HepG2 (cell line): ENCODE measurements around the gene NKX3-2. TPM values are rescaled to one million over a fixed set of nuclear protein-coding genes. Genes with fewer than 3 reads are reported as not detected.

Experiments
- ATAC-seq: fragments of 200-7000 bp; cut with Tn5 transposase; 3 replicates; pipeline ENCODE4 v1.9.1; 2020; ENCODE audit warnings: mild to moderate bottlenecking, moderate library complexity
- BruUV-seq: library from RNA; stranded (reverse); fragments of 400-500 nt; replicated peaks from 2 replicates; lab custom pipeline; 2021; lab: Mats Ljungman, UMichigan
- CTCF ChIA-PET: fragments of 300-600 bp; formaldehyde crosslinking; extraction: SDS; loops from one replicate; lab custom pipeline; 2021; ENCODE audit warnings: low total read pairs, inconsistent platforms, low intra/inter-chr PET ratio; lab: Yijun Ruan, JAX
- POLR2A ChIA-PET: fragments of 350-600 bp; sonication (Branson Sonifier 250); formaldehyde crosslinking; loops from one replicate; lab custom pipeline; 2020; ENCODE audit warnings: antibody characterized with exemption, inconsistent platforms; lab: Yijun Ruan, JAX
- DNase-seq: peaks from one replicate; pipeline ENCODE4 v3.0.0-alpha.2; 2015; ENCODE audit warnings: low spot score
- FAIRE-seq: peaks from 3 replicates; lab custom pipeline; 2011; peaks lifted over from hg19 to GRCh38; lab: Jason Lieb, UNC
- H2AFZ ChIP-seq: one replicate; pipeline ENCODE4 v1.6.1; 2011; ENCODE audit warnings: low read length, inconsistent platforms
- H3K27ac ChIP-seq: fragments of 300-600 bp; 3 replicates; pipeline ENCODE4 v1.8.0; 2011; ENCODE audit warnings: mixed run types, mild to moderate bottlenecking, mixed read lengths, low read length, inconsistent platforms; ENCODE audit not compliant: insufficient read depth; ENCODE audit errors: extremely low read length
- H3K27me3 ChIP-seq, 2 experiments: fragments of 200-600 bp in 1 of 2; 2 replicates in 1 of 2; 3 replicates in 1 of 2; pipeline versions ENCODE4 v1.6.0 to v1.8.0; 2011; ENCODE audit warnings: low read length in 2 of 2, mild to moderate bottlenecking in 2 of 2, moderate library complexity in 2 of 2, inconsistent platforms in 1 of 2; ENCODE audit not compliant: insufficient read depth in 2 of 2, control insufficient read depth in 1 of 2
- H3K36me3 ChIP-seq, 2 experiments: fragments of 200-600 bp in 1 of 2; replicated peaks in 1 of 2; 2 replicates in 1 of 2; 3 replicates in 1 of 2; pipeline versions ENCODE4 v1.5.1 to v1.8.0; 2011; ENCODE audit warnings: low read length in 2 of 2, inconsistent platforms in 1 of 2; ENCODE audit not compliant: insufficient read depth in 2 of 2, control insufficient read depth in 1 of 2
- H3K4me1 ChIP-seq: 2 replicates; pipeline ENCODE4 v1.5.1; 2012; ENCODE audit warnings: low read length, inconsistent platforms; ENCODE audit not compliant: insufficient read depth
- H3K4me2 ChIP-seq: 2 replicates; pipeline ENCODE4 v1.6.0; 2011; ENCODE audit warnings: low read depth, low read length, inconsistent platforms
- H3K4me3 ChIP-seq, 3 experiments: fragments of 200-600 bp in 1 of 3; sonication (generic), shearing (Covaris generic) in 1 of 3; replicated peaks in 1 of 3; 2 replicates each; pipeline ENCODE4 v1.5.1; 2011 to 2016; ENCODE audit warnings: low read length in 3 of 3, inconsistent platforms in 2 of 3, low read depth in 2 of 3, mild to moderate bottlenecking in 2 of 3, control low read depth in 1 of 3, mixed read lengths in 1 of 3; ENCODE audit not compliant: insufficient read depth in 1 of 3
- H3K79me2 ChIP-seq: one replicate; pipeline ENCODE4 v1.6.1; 2011; ENCODE audit warnings: low read length, inconsistent platforms; ENCODE audit not compliant: insufficient read depth
- H3K9ac ChIP-seq: 2 replicates; pipeline ENCODE4 v1.6.0; 2011; ENCODE audit warnings: mild to moderate bottlenecking, low read depth, low read length, inconsistent platforms; ENCODE audit not compliant: insufficient read depth
- H3K9me3 ChIP-seq: 2 replicates; pipeline ENCODE4 v1.5.1; 2012; ENCODE audit warnings: mild to moderate bottlenecking, low read length
- H4K20me1 ChIP-seq: 2 replicates; pipeline ENCODE4 v1.6.0; 2011; ENCODE audit warnings: inconsistent platforms, mild to moderate bottlenecking, low read length, moderate library complexity; ENCODE audit not compliant: insufficient read depth
- CEBPB ChIP-seq: IDR thresholded peaks from 2 replicates; pipeline ENCODE4 v1.6.1; 2011; ENCODE audit warnings: low read depth, low read length, improper control_type of control experiment, borderline replicate concordance
- FOXK1 ChIP-seq: sonication (generic); formaldehyde crosslinking; IDR thresholded peaks from 2 replicates; pipeline ENCODE4 v1.4.0; 2020; ENCODE audit warnings: low read depth, missing genetic modification reagents, borderline replicate concordance
- MEIS1 ChIP-seq: sonication (generic); formaldehyde crosslinking; IDR thresholded peaks from 2 replicates; pipeline ENCODE4 v1.9.0; 2021; ENCODE audit warnings: mild to moderate bottlenecking, missing genetic modification reagents, moderate library complexity, borderline replicate concordance
- MIER3 ChIP-seq: IDR thresholded peaks from 2 replicates; pipeline ENCODE4 v1.6.1; 2016; ENCODE audit warnings: missing compliant biosample characterization, borderline replicate concordance
- PITX1 ChIP-seq: sonication (generic); formaldehyde crosslinking; IDR thresholded peaks from 2 replicates; pipeline ENCODE4 v1.5.1; 2020; ENCODE audit warnings: mild to moderate bottlenecking, missing genetic modification reagents
- ZBTB10 ChIP-seq: sonication (generic); formaldehyde crosslinking; IDR thresholded peaks from 2 replicates; pipeline ENCODE4 v1.4.0; 2020; ENCODE audit warnings: missing genetic modification reagents, borderline replicate concordance
- ZNF142 ChIP-seq: sonication (generic); formaldehyde crosslinking; IDR thresholded peaks from 2 replicates; pipeline ENCODE4 v1.4.0; 2020; ENCODE audit warnings: missing genetic modification reagents
- ZNF549 ChIP-seq: sonication (generic); formaldehyde crosslinking; IDR thresholded peaks from 2 replicates; pipeline ENCODE4 v1.5.0; 2020; ENCODE audit warnings: missing genetic modification reagents
- ZNF556 ChIP-seq: sonication (generic); formaldehyde crosslinking; IDR thresholded peaks from 2 replicates; pipeline ENCODE4 v1.4.0; 2020; ENCODE audit warnings: mild to moderate bottlenecking, missing genetic modification reagents, borderline replicate concordance
- ZNF883 ChIP-seq: sonication (generic); formaldehyde crosslinking; IDR thresholded peaks from 2 replicates; pipeline ENCODE4 v1.5.1; 2020; ENCODE audit warnings: mild to moderate bottlenecking, missing genetic modification reagents; ENCODE audit errors: not compliant biosample characterization
- WGBS: methylation state at CpG from one replicate; pipeline ENCODE4 v1.1.6; 2017; ENCODE audit warnings: low lambda C conversion rate; 5-methylcytosine and 5-hydroxymethylcytosine counted together
- in situ Hi-C: cut with HindIII; loops from 2 replicates; pipeline ENCODE4 v1.10.0; 2017; ENCODE audit warnings: low pct_unique_long_range_greater_than_20kb; ENCODE audit not compliant: extremely low pct_ligation_motif_present
- intact Hi-C: fragments of 100-400 bp; cut with micrococcal nuclease; formaldehyde crosslinking; loops from one replicate; pipeline ENCODE4 v1.10.0; 2022; ENCODE audit not compliant: unreplicated experiment
- polyA plus RNA-seq, 8 experiments: library from polyadenylated mRNA; depleted of rRNA in 3 of 8; stranded (reverse) in 7 of 8; unstranded in 1 of 8; fragments of >200 nt; fragmentation: Illumina TruSeq in 4 of 8; extraction: Trizol in 4 of 8; gene quantifications; 2 replicates each; pipeline versions ENCODE4 v1.2.1 to v1.2.3, GENCODE V29; 2011 to 2016; ENCODE audit warnings: low read depth in 4 of 8, missing spikeins in 1 of 8, mixed read lengths in 1 of 8; ENCODE audit not compliant: insufficient read depth in 1 of 8
- total RNA-seq, 5 experiments: library from RNA; depleted of rRNA; stranded (reverse); fragments of >200 nt; fragmentation: Illumina TruSeq; extraction: Trizol; gene quantifications; 2 replicates each; pipeline ENCODE4 v1.2.3, GENCODE V29; 2016; ENCODE audit warnings: low read depth in 1 of 5

Gene NKX3-2
- total and polyA plus RNA-seq, 2 of the 13 experiments (the other 11 are each of a cell fraction or from before 2014, with no cell fraction given), result 0.07 to 0.13 TPM

- TF ChIP-seq MEIS1 (CRISPR knock-in tag), result no peak
- TF ChIP-seq CEBPB, result peak; percentile 50; the same call in 1 of the 2 replicates
- TF ChIP-seq, all 625 proteins: peak for 1
- Histone ChIP-seq H3K9ac (no peak overlapping the region), H3K4me1 (no peaks in the 10 kb centered on the region), H3K27ac (no peak overlapping the region), H3K4me3 (no peak overlapping the region), H3K4me2 (no peak overlapping the region), H4K20me1 (no peaks in the 10 kb centered on the region), H3K79me2 (no peaks in the 10 kb centered on the region), H2AFZ (no peak overlapping the region), H3K9me3 (no peaks in the 10 kb centered on the region), H3K27me3 (peaks cover 0 to 3% of the 10 kb centered on the region in 2 experiments; a peak in 2 of 5 replicates), H3K36me3 (no peaks in the 10 kb centered on the region)
- intact Hi-C loops, result no loop called here
- CTCF ChIA-PET, result no interaction called here
- BruUV-seq, result no TSS peak
- ATAC-seq (no peak), FAIRE-seq (no peak), DNase-seq (no peak)
- in situ Hi-C loops, result no loop called here
- POLR2A ChIA-PET, result no interaction called here
- whole genome bisulfite sequencing, result 15% methylated on average over 4 of the region's 4 CpGs
These were observed 29.6 kb downstream of the NKX3-2 start for GRCh38 chr4:13514722-13515121.

- no peaks in the 10 kb centered on the region for H4K20me1 ChIP-seq
- no peaks in the 10 kb centered on the region for H3K36me3 ChIP-seq
- H3K4me2 ChIP-seq, result no peak overlapping the region
- H3K27me3 ChIP-seq, result peaks cover 0 to 3% of the 10 kb centered on the region in 2 experiments; a peak in 1 of 5 replicates
- FAIRE-seq, result no peak
- in situ Hi-C loops (no loop called here), intact Hi-C loops (no loop called here)
- DNase-seq, result no peak
- CTCF ChIA-PET, result no interaction called here
- POLR2A ChIA-PET, result no interaction called here
- no peak overlapping the region for H3K4me3 ChIP-seq
- no peaks in the 10 kb centered on the region for H3K9me3 ChIP-seq
- no peak overlapping the region for H3K27ac ChIP-seq
- no peaks in the 10 kb centered on the region for H3K4me1 ChIP-seq
- no peak overlapping the region for H3K9ac ChIP-seq
- H3K79me2 ChIP-seq, result no peaks in the 10 kb centered on the region
- no TSS peak for BruUV-seq
- ATAC-seq, result no peak
- H2AFZ ChIP-seq, result no peak overlapping the region
- no peak for TF ChIP-seq ZNF549 (CRISPR knock-in tag)
- TF ChIP-seq ZNF142, result no peak
- no peak for TF ChIP-seq PITX1 (CRISPR knock-in tag)
- TF ChIP-seq ZNF556 (CRISPR knock-in tag), result no peak
- no peak for TF ChIP-seq MIER3
- TF ChIP-seq FOXK1 (CRISPR knock-in tag), result no peak
- no peak for TF ChIP-seq ZNF883 (CRISPR knock-in tag)
- no peak for TF ChIP-seq ZBTB10 (CRISPR knock-in tag)
These were observed 33.2 kb downstream of the NKX3-2 start for GRCh38 chr4:13511101-13511500.
